Muscle layer of colon (tissue), 2 donors: ENCODE results near the gene FGF14.
"Not testable (repeated sequence)": the region's sequence is repeated elsewhere in the genome, so short reads cannot be mapped to it uniquely, and the experiment has no call there.

ENCODE experiments used
- H3K27ac ChIP-seq: one replicate; pipeline ENCODE4 v1.7.0; 2013; ENCODE audit warnings: low read depth, mild to moderate bottlenecking, low read length, moderate library complexity
- H3K27me3 ChIP-seq, 2 donors: one replicate each; pipeline ENCODE4 v1.7.0; 2013; ENCODE audit warnings: low read length in 2 of 2, mild to moderate bottlenecking in 2 of 2; ENCODE audit not compliant: insufficient read depth in 2 of 2, control insufficient read depth in 1 of 2
- H3K36me3 ChIP-seq: one replicate; pipeline ENCODE4 v1.7.0; 2013; ENCODE audit warnings: mild to moderate bottlenecking, low read length; ENCODE audit not compliant: insufficient read depth
- H3K4me1 ChIP-seq: one replicate; pipeline ENCODE4 v1.7.0; 2013; ENCODE audit warnings: mild to moderate bottlenecking, low read length; ENCODE audit not compliant: insufficient read depth
- H3K4me3 ChIP-seq, 2 donors: one replicate each; pipeline ENCODE4 v1.7.0; 2013; ENCODE audit warnings: low read length in 2 of 2, low read depth in 1 of 2, mild to moderate bottlenecking in 1 of 2, moderate library complexity in 1 of 2
- H3K9ac ChIP-seq: one replicate; pipeline ENCODE4 v1.7.0; 2013; ENCODE audit warnings: low read length
- H3K9me3 ChIP-seq: one replicate; pipeline ENCODE4 v1.7.0; 2013; ENCODE audit warnings: mild to moderate bottlenecking, low read length
- donor health status: abdominal sarcoma.
- donor health status: Adenocarcinoma of cecum.

Gene FGF14

GRCh38 chr13:102127153-102127552 lies 274.7 kb downstream of the FGF14 start:
- H3K36me3 ChIP-seq = no peaks in the 10 kb centered on the region
- H3K27ac ChIP-seq = no peak overlapping the region
- no peaks in the 10 kb centered on the region for H3K4me1 ChIP-seq
- no peak overlapping the region for H3K9ac ChIP-seq
- no peaks in the 10 kb centered on the region for H3K9me3 ChIP-seq
- H3K4me3 ChIP-seq = no peak overlapping the region
- H3K27me3 ChIP-seq = no peaks in the 10 kb centered on the region

GRCh38 chr13:102122147-102122546 lies 279.7 kb downstream of the FGF14 start:
- no peaks in the 10 kb centered on the region for H3K36me3 ChIP-seq
- no peak overlapping the region for H3K27ac ChIP-seq
- H3K9ac ChIP-seq = no peak overlapping the region
- no peak overlapping the region for H3K4me3 ChIP-seq
- H3K27me3 ChIP-seq = no peaks in the 10 kb centered on the region
- no peaks in the 10 kb centered on the region for H3K9me3 ChIP-seq
- no peaks in the 10 kb centered on the region for H3K4me1 ChIP-seq

GRCh38 chr13:102117175-102117831 lies 284.5 kb downstream of the FGF14 start:
- no peaks in the 10 kb centered on the region for H3K4me1 ChIP-seq

DNA sequence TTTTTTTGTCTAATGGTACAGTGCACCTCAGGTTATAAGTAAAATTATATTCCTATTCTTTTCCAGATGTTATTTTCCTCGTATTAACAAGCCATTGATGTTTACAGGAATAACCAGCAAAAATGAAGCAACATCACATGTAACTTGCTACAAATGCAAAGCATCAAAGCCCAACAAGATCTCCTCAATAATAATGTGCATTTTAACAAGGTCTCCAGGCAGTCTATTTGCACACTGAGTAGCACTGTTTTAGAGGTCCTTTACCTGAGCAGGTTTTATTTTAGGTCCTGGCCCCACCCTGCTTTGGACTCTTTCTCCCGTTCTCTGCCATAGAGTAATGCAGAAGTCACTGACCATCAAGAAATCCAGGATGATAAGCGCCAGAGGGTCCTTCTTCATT lies 298.4 kb downstream of the FGF14 start:
- H3K27me3 ChIP-seq = no peaks in the 10 kb centered on the region
- no peaks in the 10 kb centered on the region for H3K4me1 ChIP-seq
- no peak overlapping the region for H3K9ac ChIP-seq
- H3K27ac ChIP-seq = no peak overlapping the region
- H3K9me3 ChIP-seq = no peaks in the 10 kb centered on the region
- no peak overlapping the region for H3K4me3 ChIP-seq
- no peaks in the 10 kb centered on the region for H3K36me3 ChIP-seq

More at GRCh38 chr13:102117175-102117831, 284.5 kb downstream of the FGF14 start:
- Histone ChIP-seq H3K9ac (no peak overlapping the region), H3K27me3 (no peaks in the 10 kb centered on the region), H3K27ac (no peak overlapping the region), H3K4me3 (no peak overlapping the region), H3K36me3 (no peaks in the 10 kb centered on the region), H3K9me3 (no peaks in the 10 kb centered on the region)

- Histone ChIP-seq H3K27me3 (no peaks in the 10 kb centered on the region), H3K36me3 (no peaks in the 10 kb centered on the region), H3K9ac (no peak overlapping the region), H3K9me3 (no peaks in the 10 kb centered on the region), H3K4me3 (no peak overlapping the region), H3K27ac (no peak overlapping the region), H3K4me1 (no peaks in the 10 kb centered on the region)
Observed at GRCh38 chr13:102100234-102100633, 301.6 kb downstream of the FGF14 start.

- Histone ChIP-seq H3K27me3 (no peaks in the 10 kb centered on the region), H3K36me3 (no peaks in the 10 kb centered on the region), H3K4me3 (no peak overlapping the region), H3K27ac (no peak overlapping the region), H3K4me1 (no peaks in the 10 kb centered on the region), H3K9me3 (no peaks in the 10 kb centered on the region), H3K9ac (no peak overlapping the region)
Observed at GRCh38 chr13:102097708-102098107, 304.1 kb downstream of the FGF14 start.

GRCh38 chr13:102093288-102093687 lies 308.6 kb downstream of the FGF14 start:
- H3K9me3 ChIP-seq, H3K27me3 ChIP-seq, H3K9ac ChIP-seq: not testable (repeated sequence)

GRCh38 chr13:102091231-102091630 lies 310.6 kb downstream of the FGF14 start:
- Histone ChIP-seq H3K9ac (no peak overlapping the region), H3K4me3 (no peak overlapping the region), H3K27me3 (no peaks in the 10 kb centered on the region), H3K9me3 (no peaks in the 10 kb centered on the region), H3K4me1 (peaks cover 7% of the 10 kb centered on the region), H3K36me3 (no peaks in the 10 kb centered on the region), H3K27ac (no peak overlapping the region)

More at GRCh38 chr13:102093288-102093687, 308.6 kb downstream of the FGF14 start:
- not testable (repeated sequence) for H3K27ac ChIP-seq, H3K4me3 ChIP-seq, H3K36me3 ChIP-seq, H3K4me1 ChIP-seq

DNA sequence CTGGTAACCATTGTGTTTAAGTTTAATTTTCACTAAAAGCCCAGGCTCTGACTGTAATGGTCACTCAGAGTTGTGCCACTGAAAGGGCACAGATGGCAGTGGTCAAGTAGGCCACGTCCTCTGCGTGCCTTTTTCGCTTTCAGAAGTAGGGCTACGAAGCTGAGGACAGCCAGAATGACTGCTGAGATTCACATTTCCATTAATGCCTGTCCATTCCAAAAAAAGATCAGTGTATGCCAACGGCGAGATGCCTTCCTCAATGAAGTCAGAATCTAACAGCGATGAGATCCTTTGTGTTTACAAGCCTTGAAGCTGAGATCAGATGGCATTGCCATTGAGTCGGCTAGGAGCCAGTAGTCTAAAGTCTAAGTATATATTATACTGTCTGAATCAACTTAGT lies 311.3 kb downstream of the FGF14 start:
- Histone ChIP-seq H3K27ac (no peak overlapping the region), H3K9ac (no peak overlapping the region)

DNA sequence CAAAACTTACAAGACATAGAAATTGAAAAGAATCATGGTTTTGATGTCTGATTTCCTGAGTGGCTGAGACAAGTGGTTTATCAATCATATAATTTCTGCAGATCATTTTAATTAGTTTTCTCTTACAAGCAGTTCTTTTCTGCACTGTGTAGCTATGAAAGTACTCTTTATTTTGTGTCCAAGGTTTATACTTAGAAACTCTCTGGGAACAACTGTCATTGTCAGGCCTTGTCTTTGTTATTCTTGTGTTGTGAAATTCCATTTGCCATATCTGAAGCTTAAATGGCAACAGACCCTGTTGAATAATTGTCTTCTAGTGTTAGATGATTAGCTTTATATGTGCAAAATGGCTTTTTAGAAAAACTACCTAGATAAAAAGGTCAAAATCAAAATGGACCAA lies 312.1 kb downstream of the FGF14 start:
- Histone ChIP-seq H3K27ac (no peak overlapping the region), H3K9ac (no peak overlapping the region), H3K36me3 (no peaks in the 10 kb centered on the region), H3K4me1 (peaks cover 7% of the 10 kb centered on the region), H3K4me3 (no peak overlapping the region), H3K9me3 (no peaks in the 10 kb centered on the region), H3K27me3 (no peaks in the 10 kb centered on the region)

More for the DNA sequence above, 311.3 kb downstream of the FGF14 start:
- H3K4me3 ChIP-seq = no peak overlapping the region
- no peaks in the 10 kb centered on the region for H3K9me3 ChIP-seq
- no peaks in the 10 kb centered on the region for H3K27me3 ChIP-seq
- peaks cover 7% of the 10 kb centered on the region for H3K4me1 ChIP-seq
- H3K36me3 ChIP-seq = no peaks in the 10 kb centered on the region

DNA sequence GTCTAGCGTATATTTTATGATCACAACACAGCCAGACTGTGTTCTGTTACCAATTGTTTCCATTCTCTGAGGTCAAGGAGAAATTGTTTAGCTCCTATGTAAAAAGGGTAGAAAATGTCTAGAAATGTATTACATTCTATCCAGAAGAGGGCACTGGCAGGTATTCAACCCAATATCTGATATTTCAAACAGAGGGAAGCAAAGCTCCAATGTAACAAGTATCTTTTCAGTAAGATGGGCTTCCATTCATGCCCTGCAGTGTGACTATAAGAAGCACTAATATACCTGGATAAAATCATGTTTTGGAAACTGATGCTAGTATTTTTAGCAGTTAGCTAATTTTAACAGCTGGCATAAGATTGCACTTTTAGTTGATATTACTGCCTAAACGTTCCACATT lies 312.7 kb downstream of the FGF14 start:
- H3K4me1 ChIP-seq = peaks cover 7% of the 10 kb centered on the region
- no peak overlapping the region for H3K27ac ChIP-seq
- no peak overlapping the region for H3K9ac ChIP-seq
- H3K4me3 ChIP-seq = no peak overlapping the region
- no peaks in the 10 kb centered on the region for H3K9me3 ChIP-seq
- no peaks in the 10 kb centered on the region for H3K27me3 ChIP-seq
- H3K36me3 ChIP-seq = no peaks in the 10 kb centered on the region

- H3K36me3 ChIP-seq = no peaks in the 10 kb centered on the region
- H3K4me1 ChIP-seq = peaks cover 6% of the 10 kb centered on the region
- H3K9ac ChIP-seq = no peak overlapping the region
- H3K9me3 ChIP-seq = no peaks in the 10 kb centered on the region
- H3K4me3 ChIP-seq = no peak overlapping the region
- H3K27me3 ChIP-seq = no peaks in the 10 kb centered on the region
- no peak overlapping the region for H3K27ac ChIP-seq
Observed at GRCh38 chr13:102073251-102073650, 328.6 kb downstream of the FGF14 start.
